Hematopoietic multipotent progenitor cell treated with erythropoietin and hydrocortisone succinate and interleukin-3 and kit ligand, for 8 days (in vitro differentiated cells): Measurements from ENCODE around the gene MAPT.
"Not testable (repeated sequence)": the region's sequence is repeated elsewhere in the genome, so short reads cannot be mapped to it uniquely, and the experiment has no call there.

ENCODE experiments used
- DNase-seq: peaks from one replicate; pipeline ENCODE4 v3.0.0-alpha.2; 2015

The MAPT gene

DNA sequence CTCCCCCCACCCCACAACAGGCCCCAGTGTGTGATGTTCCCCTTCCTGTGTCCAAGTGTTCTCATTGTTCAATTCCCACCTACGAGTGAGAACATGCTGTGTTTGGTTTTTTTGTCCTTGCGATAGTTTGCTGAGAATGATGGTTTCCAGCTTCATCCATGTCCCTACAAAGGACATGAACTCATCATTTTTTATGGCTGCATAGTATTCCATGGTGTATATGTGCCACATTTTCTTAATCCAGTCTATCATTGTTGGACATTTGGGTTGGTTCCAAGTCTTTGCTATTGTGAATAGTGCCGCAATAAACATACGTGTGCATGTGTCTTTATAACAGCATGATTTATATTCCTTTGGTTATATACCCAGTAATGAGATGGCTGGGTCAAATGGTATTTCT is 62.4 kb downstream of the MAPT start:
- not testable (repeated sequence) for DNase-seq

DNA sequence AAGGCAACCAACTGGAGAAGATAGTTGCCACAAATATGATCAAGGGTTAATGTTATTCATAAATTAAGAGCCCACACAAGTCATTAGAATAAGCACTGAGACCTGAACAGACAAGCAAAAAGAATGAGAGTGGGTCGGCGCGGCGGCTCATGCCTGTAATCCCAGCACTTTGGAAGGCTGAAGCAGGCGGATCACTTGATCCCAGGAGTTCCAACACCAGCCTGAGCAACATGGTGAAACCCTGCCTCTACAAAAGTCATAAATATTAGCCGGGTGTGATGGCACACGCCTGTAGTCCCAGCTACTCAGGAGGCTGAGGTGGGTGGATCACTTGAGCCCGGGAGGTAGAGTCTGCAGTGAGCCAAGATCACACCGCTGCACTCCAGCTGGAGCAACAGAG is 64.0 kb downstream of the MAPT start:
- no peak for DNase-seq

DNA sequence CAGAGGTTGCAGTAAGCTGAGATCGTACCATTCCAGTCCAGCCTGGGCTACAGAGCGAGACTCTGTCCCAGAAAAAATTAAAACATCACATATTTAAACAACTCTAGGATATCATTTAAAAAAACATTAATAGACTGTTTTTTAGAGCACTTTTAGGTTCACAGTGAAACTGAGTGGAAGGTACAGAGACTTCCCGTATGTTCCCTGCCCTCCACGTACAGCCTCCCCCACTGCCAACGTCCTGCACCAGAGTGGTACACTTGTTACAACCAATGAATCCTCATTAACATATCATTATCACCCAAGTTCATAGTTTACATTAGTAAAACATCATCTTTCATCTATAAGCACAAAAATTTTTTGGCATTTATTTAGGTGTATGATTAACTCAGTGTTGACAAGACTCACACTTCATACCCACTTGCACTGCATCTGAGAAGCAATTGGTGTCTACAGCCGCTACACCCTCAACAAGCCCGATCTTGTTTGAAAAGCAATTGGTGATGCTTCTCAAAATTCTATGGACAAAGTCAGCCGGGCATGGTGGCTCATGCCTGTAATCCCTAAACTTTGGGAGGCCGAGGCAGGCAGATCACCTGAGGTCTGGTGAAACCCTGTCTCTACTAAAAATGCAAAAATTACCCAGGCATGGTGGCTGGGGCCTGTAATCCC is 64.8 kb downstream of the MAPT start:
- DNase-seq: no peak

DNA sequence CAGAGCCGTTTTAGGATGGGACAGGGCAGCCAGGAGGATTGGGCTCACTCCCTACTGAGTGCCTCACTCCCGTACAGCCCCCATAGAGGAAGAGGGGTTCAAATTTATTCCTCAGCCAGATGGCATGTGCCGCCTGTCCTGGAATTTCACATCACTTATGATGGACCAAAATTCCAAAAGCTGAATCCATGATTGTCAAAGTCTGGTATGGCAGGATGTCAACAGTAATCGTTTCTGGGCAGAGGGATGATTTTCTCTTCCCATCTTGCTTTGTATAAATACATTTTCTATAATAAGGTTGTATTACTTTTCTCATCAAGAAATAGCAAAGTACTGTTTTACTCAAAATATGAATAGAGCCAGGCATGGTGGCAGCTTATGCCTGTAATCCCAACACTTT is 66.0 kb downstream of the MAPT start:
- no peak for DNase-seq

DNA sequence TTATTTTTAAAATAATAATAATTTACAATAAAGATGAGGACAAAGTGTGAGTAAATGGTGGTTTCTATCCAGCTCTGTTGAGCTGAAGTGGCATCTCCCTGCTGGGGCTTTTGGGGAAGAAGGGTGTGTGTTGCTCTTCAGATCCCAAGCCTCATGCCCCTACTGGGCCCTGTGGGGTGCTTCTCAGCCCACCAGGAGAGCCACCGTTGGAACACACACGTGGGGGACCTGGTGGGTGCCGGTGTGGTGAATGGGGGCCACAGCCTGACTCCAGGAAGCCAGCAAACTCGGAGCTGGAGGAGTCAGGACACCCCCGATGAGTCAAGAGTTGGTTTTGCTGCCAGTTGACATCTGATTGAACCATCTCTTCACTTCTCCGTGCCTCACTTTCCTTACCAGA is 66.9 kb downstream of the MAPT start:
- no peak for DNase-seq

DNA sequence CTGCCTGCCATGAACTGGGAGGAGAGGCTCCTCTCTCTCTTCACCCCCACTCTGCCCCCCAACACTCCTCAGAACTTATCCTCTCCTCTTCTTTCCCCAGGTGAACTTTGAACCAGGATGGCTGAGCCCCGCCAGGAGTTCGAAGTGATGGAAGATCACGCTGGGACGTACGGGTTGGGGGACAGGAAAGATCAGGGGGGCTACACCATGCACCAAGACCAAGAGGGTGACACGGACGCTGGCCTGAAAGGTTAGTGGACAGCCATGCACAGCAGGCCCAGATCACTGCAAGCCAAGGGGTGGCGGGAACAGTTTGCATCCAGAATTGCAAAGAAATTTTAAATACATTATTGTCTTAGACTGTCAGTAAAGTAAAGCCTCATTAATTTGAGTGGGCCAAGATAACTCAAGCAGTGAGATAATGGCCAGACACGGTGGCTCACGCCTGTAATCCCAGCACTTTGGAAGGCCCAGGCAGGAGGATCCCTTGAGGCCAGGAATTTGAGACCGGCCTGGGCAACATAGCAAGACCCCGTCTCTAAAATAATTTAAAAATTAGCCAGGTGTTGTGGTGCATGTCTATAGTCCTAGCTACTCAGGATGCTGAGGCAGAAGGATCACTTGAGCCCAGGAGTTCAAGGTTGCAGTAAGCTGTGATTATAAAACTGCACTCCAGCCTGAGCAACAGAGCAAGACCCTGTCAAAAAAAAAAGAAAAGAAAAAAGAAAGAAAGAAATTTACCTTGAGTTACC is 68.0 kb downstream of the MAPT start:
- DNase-seq: no peak

DNA sequence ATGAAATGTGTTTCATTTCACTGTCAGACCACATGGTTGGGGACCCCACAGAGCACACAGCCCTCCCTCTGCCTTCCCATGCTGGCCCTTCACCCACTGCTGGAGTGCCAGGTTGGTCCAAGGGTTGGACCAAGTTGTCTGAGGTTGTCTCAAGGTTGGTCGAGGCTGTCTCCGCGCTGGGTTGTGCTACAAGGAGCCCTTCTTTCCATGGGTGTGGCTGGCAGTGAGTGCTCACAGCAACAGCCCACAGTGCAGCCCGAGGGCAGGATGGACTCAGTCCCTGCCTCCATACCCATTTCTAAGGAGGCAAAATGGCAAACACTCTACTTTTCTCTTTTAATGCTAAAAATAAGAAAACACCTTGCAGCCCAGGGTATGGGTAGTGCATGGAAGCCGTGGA is 68.9 kb downstream of the MAPT start:
- DNase-seq: no peak

DNA sequence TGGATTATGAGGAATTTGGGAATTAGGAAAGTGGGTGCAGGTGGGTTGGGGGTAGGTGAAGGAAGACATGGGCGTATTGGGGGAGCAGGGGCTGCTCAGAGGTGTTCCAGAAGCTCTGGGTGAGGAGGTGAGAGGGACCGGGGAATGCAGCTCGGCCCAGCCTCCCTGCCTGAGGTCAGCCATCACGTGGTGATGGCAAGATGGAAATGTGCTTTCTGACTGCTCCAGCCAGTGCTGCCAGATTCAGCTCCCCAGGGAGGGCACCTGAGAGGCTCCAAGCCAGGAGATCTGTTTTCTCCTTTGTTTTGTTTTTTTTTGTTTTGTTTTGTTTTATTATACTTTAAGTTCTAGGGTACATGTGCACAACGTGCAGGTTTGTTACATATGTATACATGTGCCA is 69.5 kb downstream of the MAPT start:
- DNase-seq: no peak

DNA sequence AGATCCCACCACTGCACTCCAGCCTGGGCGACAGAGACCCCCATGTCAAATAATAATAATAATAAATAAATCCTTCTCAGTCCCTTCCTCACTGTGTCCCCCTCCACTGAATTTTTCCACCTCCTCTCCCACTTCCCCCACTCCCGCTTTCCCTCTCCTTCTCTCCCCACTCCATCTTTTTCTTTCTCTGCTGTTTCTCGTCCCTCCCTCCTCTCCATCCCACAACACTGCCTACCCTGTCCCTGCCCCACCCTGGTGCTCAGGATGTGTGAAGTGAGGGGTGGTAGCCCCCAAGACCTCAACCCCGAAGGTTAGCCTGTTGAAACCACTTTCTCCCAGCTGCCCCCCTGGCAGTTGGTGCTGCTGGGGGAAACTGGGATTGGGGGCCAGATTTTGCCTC is 70.3 kb downstream of the MAPT start:
- DNase-seq: no peak

DNA sequence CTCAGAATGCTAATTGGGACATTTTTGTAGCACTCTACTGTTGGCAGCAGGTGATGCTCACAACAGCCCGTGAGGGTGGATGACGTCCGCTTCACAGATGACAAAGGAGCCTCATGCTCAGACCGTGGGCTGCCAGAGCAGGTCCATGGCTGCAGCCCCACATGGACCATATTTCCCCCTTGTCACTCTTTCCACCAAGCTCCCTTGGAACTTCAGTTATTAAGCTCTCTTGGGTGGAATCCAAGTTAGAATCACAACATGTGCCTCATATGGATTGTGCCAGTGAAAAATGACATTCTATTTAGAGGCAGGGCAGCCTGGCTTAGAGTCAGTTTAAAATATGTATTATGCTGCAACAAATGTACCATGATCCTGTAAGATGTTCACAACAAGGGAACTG is 71.5 kb downstream of the MAPT start:
- no peak for DNase-seq

DNA sequence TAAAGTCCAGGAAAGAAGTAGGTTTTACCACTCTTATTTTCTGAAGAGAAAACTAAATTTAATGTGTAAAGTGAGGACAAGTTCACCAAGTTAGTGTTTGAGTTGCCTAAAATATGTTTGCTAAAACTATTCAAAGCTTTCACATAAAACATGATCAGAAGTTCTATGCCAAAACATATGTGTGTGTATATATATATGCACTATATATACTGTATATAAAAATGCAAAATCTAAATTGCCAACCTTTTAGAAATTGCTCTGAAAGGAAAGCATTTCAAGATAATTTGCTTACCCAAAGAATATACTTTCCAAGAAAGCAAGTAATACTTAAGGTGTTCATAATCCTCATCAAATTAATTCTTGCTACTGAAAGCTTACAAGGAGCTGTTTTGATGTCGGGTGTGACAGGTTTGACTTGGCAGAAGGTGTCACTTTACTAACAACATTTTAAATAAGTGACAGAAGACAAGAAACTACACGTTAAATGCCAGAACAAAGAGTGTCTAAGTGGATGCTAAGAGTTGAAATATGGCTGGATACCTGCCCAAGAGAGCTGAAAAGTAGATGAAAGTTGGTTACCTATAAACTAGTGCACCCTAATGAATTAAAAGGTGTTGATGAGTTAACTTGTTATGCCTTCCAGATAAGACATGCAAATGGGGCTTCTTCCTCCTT is 72.4 kb downstream of the MAPT start:
- no peak for DNase-seq

DNA sequence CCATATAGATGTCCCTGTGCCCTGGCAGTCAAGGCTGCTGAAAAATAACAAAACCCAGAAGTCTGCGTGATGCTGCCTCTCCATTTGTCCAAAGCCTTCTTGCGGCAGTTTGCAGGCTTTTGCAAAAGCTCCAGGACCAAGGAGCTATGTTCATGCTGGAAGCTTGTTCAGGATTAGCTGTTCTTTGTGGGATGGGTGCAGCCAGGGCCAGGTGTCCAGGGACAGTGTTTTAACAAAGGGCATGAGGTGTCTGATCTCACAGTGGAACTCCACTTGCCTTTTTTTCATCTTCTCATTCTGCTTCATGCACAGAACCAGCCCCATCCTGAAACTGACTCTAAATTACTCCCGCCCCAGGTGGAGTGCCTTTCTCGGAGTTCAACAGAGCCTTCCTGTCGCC is 73.0 kb downstream of the MAPT start:
- no peak for DNase-seq

DNA sequence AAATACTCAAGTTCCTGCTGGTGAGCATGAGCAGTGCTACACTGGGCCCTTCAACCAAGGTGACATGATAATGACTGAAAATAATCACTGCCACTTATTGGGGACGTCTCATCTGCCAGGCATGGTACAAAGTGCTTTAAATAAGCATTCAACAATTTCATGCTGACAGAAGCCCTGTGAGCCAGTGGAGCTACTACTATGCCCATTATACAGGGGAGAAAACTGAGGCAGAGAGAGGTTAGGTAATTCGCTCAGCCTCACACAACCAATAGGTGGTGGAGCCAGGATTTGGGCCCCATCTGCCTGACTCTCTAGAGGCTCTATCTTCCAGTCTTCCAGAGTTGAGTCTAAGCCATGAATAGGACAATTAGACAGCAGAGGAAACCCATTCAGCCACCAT is 74.4 kb downstream of the MAPT start:
- DNase-seq: no peak

DNA sequence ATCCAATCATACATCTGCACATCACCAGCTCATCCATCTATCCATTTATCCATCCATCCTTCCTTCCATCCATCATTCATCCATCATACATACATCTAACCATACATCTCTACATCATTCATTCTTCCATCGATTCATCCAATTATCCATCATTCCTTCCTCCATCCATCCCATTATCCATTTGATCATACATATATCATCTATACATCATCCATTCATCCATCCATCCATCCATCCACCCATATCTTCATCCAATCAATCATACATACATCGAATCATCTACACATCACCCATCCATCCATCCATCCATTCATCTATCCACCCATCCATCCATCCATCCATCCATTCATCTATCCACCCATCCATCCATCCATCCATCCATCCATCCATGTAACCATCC is 75.4 kb downstream of the MAPT start:
- DNase-seq: no peak

DNA sequence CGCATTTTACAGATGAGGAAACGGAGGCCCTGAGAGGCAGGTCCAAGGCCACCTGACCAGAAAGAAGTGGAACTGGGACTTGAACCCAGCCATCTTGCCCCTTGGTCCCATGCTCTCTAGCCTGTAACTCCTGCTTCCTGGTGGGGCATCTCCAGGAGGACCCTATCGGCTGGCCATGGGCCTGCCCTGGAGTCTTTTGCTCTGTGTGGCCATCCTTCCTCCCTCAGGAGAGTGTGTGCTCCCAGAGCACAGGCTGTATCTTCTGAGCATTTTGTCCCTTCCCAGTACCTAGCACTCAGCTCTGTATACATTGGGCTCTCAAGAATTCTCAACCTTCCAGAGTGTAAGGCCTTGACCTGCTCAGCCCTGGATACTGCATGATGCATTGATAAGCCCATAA is 76.3 kb downstream of the MAPT start:
- DNase-seq: no peak

DNA sequence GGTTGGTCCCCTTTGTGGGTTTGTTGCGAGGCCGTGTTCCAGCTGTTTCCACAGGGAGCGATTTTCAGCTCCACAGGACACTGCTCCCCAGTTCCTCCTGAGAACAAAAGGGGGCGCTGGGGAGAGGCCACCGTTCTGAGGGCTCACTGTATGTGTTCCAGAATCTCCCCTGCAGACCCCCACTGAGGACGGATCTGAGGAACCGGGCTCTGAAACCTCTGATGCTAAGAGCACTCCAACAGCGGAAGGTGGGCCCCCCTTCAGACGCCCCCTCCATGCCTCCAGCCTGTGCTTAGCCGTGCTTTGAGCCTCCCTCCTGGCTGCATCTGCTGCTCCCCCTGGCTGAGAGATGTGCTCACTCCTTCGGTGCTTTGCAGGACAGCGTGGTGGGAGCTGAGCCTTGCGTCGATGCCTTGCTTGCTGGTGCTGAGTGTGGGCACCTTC is 77.4 kb downstream of the MAPT start:
- no peak for DNase-seq

DNA sequence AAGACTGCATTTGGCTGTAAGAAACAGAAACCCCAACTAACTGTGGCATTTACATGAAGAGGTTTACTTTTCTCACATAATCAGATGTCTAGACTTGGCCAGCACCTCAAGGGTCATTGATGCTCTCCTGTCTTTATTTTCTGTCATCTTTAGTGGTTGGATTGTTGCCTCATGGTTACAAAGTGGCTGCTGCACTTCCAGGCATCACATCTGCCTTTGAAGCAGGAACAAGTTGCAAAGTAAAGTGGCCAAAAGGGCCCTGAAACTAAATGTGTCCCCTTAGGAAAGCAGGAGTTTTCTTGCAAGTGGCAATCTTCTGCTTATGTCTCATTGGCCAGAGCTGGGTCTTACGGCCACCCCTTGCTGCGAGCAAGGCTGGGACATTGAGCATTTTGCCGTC is 78.2 kb downstream of the MAPT start:
- DNase-seq: no peak

DNA sequence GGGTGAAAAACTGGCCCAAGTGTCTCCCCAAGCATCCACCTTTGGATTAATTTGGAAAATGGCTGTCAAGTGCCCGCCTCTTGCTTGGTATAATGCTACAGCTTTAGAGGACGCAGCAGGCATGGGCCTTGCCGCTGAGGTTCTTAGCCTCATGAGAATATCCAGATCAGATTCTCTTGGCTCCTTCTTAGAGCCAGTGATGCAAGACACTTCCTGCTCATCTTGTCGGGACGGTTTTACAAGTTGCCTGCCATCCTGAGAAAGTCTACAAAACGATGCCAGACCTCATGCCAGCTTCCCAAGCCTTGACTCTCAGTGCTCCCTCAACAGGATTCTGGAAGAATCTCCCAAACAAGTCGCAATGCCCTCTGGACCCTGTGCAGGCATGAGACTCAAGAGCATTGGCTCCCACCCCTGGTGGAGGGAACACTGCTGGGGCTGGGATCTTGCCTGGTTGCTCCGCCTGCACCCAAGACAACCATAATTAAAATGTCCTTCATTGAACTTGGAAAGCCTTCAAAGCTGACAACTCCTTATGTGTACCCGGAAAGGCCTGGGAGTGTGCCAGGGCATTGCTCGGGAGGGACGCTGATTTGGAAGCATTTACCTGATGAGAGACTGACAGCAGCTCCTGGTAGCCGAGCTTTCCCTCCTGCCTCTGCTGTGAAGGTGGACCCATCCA is 78.9 kb downstream of the MAPT start:
- no peak for DNase-seq

DNA sequence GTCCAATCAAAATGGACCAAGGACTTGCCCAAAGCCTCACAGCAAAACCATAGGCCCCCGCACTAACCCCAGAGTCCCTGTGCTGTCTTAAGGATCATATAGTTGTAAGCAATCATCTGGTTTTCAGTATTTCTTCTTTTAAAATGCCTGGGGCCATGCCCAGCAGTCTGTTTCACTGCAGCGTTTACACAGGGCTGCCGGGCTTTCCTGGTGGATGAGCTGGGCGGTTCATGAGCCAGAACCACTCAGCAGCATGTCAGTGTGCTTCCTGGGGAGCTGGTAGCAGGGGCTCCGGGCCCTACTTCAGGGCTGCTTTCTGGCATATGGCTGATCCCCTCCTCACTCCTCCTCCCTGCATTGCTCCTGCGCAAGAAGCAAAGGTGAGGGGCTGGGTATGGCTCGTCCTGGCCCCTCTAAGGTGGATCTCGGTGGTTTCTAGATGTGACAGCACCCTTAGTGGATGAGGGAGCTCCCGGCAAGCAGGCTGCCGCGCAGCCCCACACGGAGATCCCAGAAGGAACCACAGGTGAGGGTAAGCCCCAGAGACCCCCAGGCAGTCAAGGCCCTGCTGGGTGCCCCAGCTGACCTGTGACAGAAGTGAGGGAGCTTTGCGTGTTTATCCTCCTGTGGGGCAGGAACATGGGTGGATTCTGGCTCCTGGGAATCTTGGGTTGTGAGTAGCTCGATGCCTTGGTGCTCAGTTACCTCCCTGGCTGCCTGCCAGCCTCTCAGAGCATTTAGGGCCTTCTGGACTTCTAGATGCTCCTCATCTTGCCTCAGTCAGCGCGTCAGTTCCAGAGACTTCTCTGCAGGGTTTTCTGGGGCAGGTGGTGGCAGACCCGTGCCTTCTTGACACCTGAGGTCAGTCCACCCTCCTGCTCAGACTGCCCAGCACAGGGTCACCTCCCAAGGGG is 79.8 kb downstream of the MAPT start:
- DNase-seq: no peak

DNA sequence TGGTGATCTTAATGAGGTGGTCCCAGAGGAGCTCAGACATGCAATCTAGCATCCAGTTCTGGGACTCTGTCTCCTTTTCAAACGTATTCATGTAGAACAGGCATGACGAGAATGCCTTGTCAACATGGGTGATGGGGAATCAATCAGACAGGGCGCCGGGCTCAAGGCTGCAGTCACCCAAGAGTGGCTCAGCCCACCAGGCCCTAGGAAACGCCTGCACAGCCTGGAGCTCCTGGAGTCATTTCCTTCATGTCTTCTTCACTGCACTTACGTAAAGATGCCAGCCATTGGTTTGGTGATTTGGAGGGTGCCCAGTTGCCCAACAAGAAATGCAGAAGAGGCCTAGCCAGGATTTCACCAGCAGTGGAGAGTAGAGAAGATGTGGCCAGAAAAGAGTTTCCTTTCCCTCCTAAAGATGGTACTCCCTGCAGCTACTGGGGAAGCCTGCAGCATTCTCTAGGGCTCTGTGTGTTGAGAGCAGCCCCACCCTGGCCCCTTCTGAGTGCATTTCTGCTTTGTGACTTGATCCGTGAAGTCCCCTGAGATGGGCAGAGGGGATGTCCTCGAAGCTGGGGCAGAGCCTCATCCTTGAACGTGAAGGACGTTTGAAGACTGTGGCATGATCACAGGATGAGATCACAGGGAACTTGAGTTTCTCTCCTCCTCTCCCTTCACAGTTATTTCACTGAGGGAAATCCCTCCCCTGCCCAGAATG is 80.7 kb downstream of the MAPT start:
- no peak for DNase-seq

DNA sequence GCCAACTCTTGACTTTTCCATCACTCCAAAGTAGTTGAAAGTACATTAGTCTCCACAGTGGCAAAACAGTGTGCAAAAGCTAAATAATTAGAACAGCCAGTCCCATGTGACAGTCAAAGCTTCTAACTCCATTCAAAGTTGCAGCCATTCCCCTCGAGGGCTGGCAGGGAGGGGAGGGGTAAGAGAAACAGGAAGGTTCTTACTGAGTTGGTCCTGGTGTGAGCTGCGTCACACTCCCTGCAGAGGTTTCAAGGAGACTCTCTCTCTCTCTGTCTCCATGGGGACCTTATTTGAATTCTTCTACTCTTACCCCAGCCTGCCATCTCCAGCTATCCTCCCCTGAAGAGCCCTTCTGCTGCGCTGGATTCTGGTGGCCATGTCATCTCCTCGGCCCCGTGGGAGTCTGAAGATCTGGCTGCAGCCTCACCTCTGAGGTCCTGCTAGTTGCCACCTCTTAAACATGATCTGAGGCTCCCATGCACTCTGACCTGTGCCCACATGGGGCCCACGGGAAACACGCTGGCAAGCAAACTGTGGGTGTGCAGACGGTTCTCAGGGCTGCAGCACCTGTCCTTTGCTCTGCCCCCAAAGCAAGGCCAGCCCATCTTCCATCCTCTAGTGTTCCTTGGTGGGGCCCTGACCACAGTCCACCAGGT is 81.4 kb downstream of the MAPT start:
- DNase-seq: no peak
